GM18508 (cell line): ENCODE data around the gene MAD2L1BP.
"Not testable (repeated sequence)": the region's sequence is repeated elsewhere in the genome, so short reads cannot be mapped to it uniquely, and the experiment has no call there.

ENCODE experiments used
- ATAC-seq: cut with Tn5 transposase; IDR thresholded peaks from one replicate; pipeline ENCODE4 v1.9.1; 2021; ENCODE audit warnings: moderate number of reproducible peaks; ENCODE audit not compliant: insufficient read depth, unreplicated experiment

Gene MAD2L1BP

GRCh38 chr6:43625393-43625992 lies 10.1 kb upstream of the MAD2L1BP start:
- ATAC-seq = no peak

- no peak for ATAC-seq
Observed at GRCh38 chr6:43627008-43627825, 8.4 kb upstream of the MAD2L1BP start.

- ATAC-seq = no peak
Observed at GRCh38 chr6:43628393-43629103, 7.1 kb upstream of the MAD2L1BP start.

- ATAC-seq = peak; percentile 40
Observed at GRCh38 chr6:43629104-43629504, 6.5 kb upstream of the MAD2L1BP start, which contains the start of gene GTPBP2. Gene GTPBP2 (minus strand): TSS chr6:43629264. CDS start chr6:43629162, 102 bp downstream.

- ATAC-seq = peak; percentile 41
Observed at GRCh38 chr6:43629505-43630300, 5.9 kb upstream of the MAD2L1BP start.

- no peak for ATAC-seq
Observed at GRCh38 chr6:43630980-43631619, 4.5 kb upstream of the MAD2L1BP start.

GRCh38 chr6:43633002-43633401 lies 2.6 kb upstream of the MAD2L1BP start:
- ATAC-seq = not testable (repeated sequence)

- no peak for ATAC-seq
Observed at GRCh38 chr6:43634702-43635303, 837 bp upstream of the MAD2L1BP start.

GRCh38 chr6:43636308-43636659 lies 644 bp downstream of the MAD2L1BP start:
- no peak for ATAC-seq

GRCh38 chr6:43639984-43640800 lies 4.6 kb downstream of the MAD2L1BP start:
- no peak for ATAC-seq

- no peak for ATAC-seq
Observed at GRCh38 chr6:43644940-43645612, 9.4 kb downstream of the MAD2L1BP start, which contains the start of gene RSPH9. Gene RSPH9 (plus strand): TSS chr6:43645036. CDS start chr6:43645099, 63 bp downstream.

- no peak for ATAC-seq
Observed at GRCh38 chr6:43645613-43645964, 9.9 kb downstream of the MAD2L1BP start.

GRCh38 chr6:43647613-43648012 lies 12.0 kb downstream of the MAD2L1BP start:
- no peak for ATAC-seq

- no peak for ATAC-seq
Observed at GRCh38 chr6:43648248-43648647, 12.6 kb downstream of the MAD2L1BP start.

- ATAC-seq = not testable (repeated sequence)
Observed at GRCh38 chr6:43652822-43653221, 17.2 kb downstream of the MAD2L1BP start.

GRCh38 chr6:43657221-43657802 lies 21.7 kb downstream of the MAD2L1BP start:
- ATAC-seq = no peak

- no peak for ATAC-seq
Observed at GRCh38 chr6:43658161-43658560, 22.5 kb downstream of the MAD2L1BP start.

GRCh38 chr6:43662948-43663347 lies 27.3 kb downstream of the MAD2L1BP start:
- not testable (repeated sequence) for ATAC-seq
